Measurements from ENCODE around the gene TEX35. TPM values are rescaled to one million over a fixed set of nuclear protein-coding genes. Genes with fewer than 3 reads are reported as not detected.

The TEX35 gene
- total and polyA plus RNA-seq, 10 of the 15 experiments (the other 5 are each of a cell fraction or from before 2014, with no cell fraction given), result not detected

- no peak for TF ChIP-seq JUND (IDR thresholded peaks at IDR 0.05; ENCODE audit: low read depth, low read length)
- no peak for TF ChIP-seq NFYA (IDR thresholded peaks at IDR 0.05; ENCODE audit: borderline replicate concordance, low read depth, low read length)
- no peak for TF ChIP-seq NRF1 (conservative IDR thresholded peaks at IDR 0.05; ENCODE audit: low read depth, low read length)
- TF ChIP-seq BCL11A (IDR thresholded peaks at IDR 0.05; ENCODE audit: low read depth, low read length), result peak; percentile 69
- TF ChIP-seq BCLAF1 (IDR thresholded peaks at IDR 0.05), result no peak
- TF ChIP-seq RAD51 (IDR thresholded peaks at IDR 0.05), result no peak
- TF ChIP-seq CREB1 (IDR thresholded peaks at IDR 0.05; ENCODE audit: low read depth), result no peak
- no peak for TF ChIP-seq TAF1 (IDR thresholded peaks at IDR 0.05; ENCODE audit: borderline replicate concordance, low read depth, low read length)
- peak; percentile 62; the same call in 1 of the 2 replicates for TF ChIP-seq FOXM1 (IDR thresholded peaks at IDR 0.05; ENCODE audit: low read depth, low read length)
- no peak for TF ChIP-seq POLR2AphosphoS5 (IDR thresholded peaks at IDR 0.05; ENCODE audit: low read length)
- TF ChIP-seq HDAC2 (IDR thresholded peaks at IDR 0.05), result no peak
- TF ChIP-seq IKZF1 (conservative IDR thresholded peaks at IDR 0.05), result peak; percentile 28; the same call in 1 of the 2 replicates
- no peak for TF ChIP-seq MLLT1 (IDR thresholded peaks at IDR 0.05)
- peak; percentile 15 to 30; a peak in 2 of 4 replicates for TF ChIP-seq EP300 (IDR thresholded peaks at IDR 0.05; ENCODE audit: borderline replicate concordance in 1 of 2, control insufficient read depth in 1 of 2, low read depth in 2 of 2, low read length in 2 of 2)
- TF ChIP-seq MTA2 (IDR thresholded peaks at IDR 0.05; ENCODE audit: low read depth), result no peak
- TF ChIP-seq RCOR1 (conservative IDR thresholded peaks at IDR 0.05; ENCODE audit: low read depth, low read length), result no peak
- peak; percentile 37; the same call in 1 of the 2 replicates for TF ChIP-seq PAX5 (IDR thresholded peaks at IDR 0.05; ENCODE audit: borderline replicate concordance, low read depth, low read length)
- peak; percentile 50; the same call in 1 of the 2 replicates for TF ChIP-seq CBFB (IDR thresholded peaks at IDR 0.05; ENCODE audit: low read depth)
- TF ChIP-seq ESRRA (IDR thresholded peaks at IDR 0.05; ENCODE audit: low read length), result no peak
- peak in 1 of 2 experiments; percentile 39; a peak in 2 of 4 replicates for TF ChIP-seq IKZF2 (IDR thresholded peaks at IDR 0.05)
- TF ChIP-seq ETV6 (conservative IDR thresholded peaks at IDR 0.05 in 1 of 2, IDR thresholded peaks at IDR 0.05 in 1 of 2; ENCODE audit: borderline replicate concordance in 1 of 2, low read depth in 1 of 2), result no peak
- TF ChIP-seq SIN3A (IDR thresholded peaks at IDR 0.05; ENCODE audit: low read depth, low read length), result no peak
- peak; percentile 88 for TF ChIP-seq JUNB (IDR thresholded peaks at IDR 0.05)
- 0 out of 2 replicates have a peak, but pooled peaks have one; percentile 40 for TF ChIP-seq DPF2 (IDR thresholded peaks at IDR 0.05)
- TF ChIP-seq NR2F1 (conservative IDR thresholded peaks at IDR 0.05), result 0 out of 2 replicates have a peak, but pooled peaks have one; percentile 15
- TF ChIP-seq EED (IDR thresholded peaks at IDR 0.05; ENCODE audit: low read depth), result peak; percentile 77
- no peak for TF ChIP-seq CBX3 (IDR thresholded peaks at IDR 0.05; ENCODE audit: borderline replicate concordance, low read depth)
- no peak for TF ChIP-seq SMC3 (IDR thresholded peaks at IDR 0.05; ENCODE audit: borderline replicate concordance, low read length)
These were observed 53.3 kb downstream of the TEX35 start (continued) for GRCh38 chr1:178566187-178566586.

Data from GM12878 (cell line).